Measurements from ENCODE around the gene AMOTL2.

DNA sequence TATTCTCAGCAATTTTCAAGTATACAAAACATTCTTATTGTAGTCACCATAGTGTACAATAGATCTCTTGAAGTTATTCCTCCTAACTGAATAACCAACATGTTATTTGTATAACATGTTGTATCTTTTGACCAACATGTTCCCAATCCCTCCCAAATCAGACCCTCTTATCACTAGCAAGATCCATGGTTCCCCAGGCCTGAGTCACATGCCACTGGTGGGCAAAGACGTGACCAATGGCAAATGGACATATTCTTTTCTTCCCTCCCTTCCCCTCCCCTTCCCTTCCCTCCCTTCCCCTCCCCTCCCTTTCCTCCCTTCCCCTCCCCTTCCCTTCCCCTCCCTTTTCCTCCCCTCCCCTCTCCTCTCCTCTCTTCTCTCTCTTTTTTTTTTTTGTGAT lies 45.4 kb downstream of the AMOTL2 start:
- no peak for TF ChIP-seq SUZ12 (IDR thresholded peaks at IDR 0.05; ENCODE audit: extremely low read depth, insufficient read depth, insufficient read length)
- TF ChIP-seq YY1 (IDR thresholded peaks at IDR 0.05; ENCODE audit: insufficient read depth, insufficient read length) = no peak
